Epithelial cell of esophagus (primary cell): ENCODE results near the gene NADSYN1.

Source experiments
- DNase-seq: peaks from one replicate; pipeline ENCODE4 v3.0.0; 2010; ENCODE audit warnings: low read depth
- H3K4me3 ChIP-seq: 2 replicates; pipeline ENCODE4 v1.5.1; 2011; ENCODE audit warnings: mild to moderate bottlenecking, low read length, control low read depth
- TF ChIP-seq, protein P1 (sequence below): IDR thresholded peaks from 2 replicates; pipeline ENCODE4 v1.5.1; 2011; ENCODE audit warnings: low read depth, mild to moderate bottlenecking, low read length, control low read depth, inconsistent platforms; ENCODE audit not compliant: insufficient read depth; ENCODE audit errors: missing control alignments

Gene NADSYN1

DNA sequence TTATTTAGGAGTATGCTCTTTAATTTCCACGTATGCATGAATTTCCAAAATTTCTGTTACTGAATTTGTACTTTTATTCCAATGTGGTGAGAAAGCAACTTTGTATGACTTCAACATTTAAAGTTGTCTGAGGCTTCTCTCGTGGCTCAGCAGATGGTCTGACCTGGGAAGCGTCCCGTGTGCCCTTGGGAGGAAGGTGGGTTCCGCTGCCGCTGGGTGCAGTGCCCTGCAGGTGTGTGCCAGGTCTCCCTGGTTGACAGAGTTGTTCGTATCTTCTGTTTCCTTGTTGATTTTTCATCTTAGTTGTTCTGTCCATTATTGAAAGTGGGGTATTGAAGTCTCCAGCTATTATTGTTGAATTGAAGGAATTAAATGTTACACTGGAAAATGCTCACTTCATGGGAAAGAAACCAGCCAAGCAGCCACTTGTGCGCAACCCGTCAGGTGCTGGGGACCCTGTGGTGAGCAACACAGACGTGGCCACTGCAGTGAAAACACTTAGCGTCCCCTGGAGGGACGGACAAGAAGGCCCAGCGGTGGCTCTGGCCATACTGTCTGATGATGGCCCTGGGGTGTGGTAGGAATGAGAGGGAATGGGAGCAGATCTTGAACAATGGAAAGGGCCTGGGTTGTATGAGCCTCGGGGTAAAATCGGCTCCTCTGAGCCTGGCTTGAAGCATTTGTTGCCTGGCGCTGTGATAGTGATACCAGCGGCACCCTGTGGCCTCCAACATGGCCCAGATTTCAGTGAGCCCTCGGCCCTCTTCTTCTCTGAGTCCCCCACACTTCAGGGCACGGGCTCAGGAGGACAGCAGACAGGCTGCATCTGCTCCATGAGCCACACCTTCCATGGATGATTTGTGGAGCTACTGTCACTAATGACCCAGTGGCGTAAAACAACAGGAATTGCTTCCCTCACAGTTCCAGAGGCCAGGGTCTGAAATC, 42.6 kb downstream of the NADSYN1 start:
- DNase-seq: no peak
- no peak overlapping the region for H3K4me3 ChIP-seq
- TF ChIP-seq, protein P1, sequence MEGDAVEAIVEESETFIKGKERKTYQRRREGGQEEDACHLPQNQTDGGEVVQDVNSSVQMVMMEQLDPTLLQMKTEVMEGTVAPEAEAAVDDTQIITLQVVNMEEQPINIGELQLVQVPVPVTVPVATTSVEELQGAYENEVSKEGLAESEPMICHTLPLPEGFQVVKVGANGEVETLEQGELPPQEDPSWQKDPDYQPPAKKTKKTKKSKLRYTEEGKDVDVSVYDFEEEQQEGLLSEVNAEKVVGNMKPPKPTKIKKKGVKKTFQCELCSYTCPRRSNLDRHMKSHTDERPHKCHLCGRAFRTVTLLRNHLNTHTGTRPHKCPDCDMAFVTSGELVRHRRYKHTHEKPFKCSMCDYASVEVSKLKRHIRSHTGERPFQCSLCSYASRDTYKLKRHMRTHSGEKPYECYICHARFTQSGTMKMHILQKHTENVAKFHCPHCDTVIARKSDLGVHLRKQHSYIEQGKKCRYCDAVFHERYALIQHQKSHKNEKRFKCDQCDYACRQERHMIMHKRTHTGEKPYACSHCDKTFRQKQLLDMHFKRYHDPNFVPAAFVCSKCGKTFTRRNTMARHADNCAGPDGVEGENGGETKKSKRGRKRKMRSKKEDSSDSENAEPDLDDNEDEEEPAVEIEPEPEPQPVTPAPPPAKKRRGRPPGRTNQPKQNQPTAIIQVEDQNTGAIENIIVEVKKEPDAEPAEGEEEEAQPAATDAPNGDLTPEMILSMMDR: no peak

GRCh38 chr11:71496421-71496820, 43.4 kb downstream of the NADSYN1 start:
- DNase-seq: no peak
- TF ChIP-seq, protein P1: no peak
- H3K4me3 ChIP-seq: no peak overlapping the region

- H3K4me3 ChIP-seq: no peak overlapping the region
- DNase-seq: no peak
- TF ChIP-seq, protein P1: no peak
These were observed 45.1 kb downstream of the NADSYN1 start for GRCh38 chr11:71498091-71498490.

DNA sequence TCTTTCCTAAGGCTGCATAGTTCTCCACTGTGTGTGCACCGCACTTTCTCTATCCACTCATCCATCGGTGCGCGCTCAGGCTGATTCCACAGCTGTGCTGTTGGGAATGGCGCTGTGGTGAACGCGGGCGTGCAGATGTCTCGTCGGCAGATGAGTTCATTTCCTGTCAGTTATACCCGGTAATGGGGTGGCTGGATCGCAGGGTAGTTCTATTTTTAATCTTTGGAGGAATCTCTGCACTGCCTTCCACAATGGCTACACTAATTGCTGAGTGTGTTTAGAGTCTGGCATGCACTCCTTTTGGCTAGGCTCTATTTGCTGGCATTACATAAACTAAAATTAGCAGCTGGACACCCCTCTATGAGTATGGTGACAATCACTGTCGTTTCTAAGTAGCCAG, 46.1 kb downstream of the NADSYN1 start:
- H3K4me3 ChIP-seq: no peak overlapping the region
- TF ChIP-seq, protein P1: no peak
- DNase-seq: no peak

- TF ChIP-seq, protein P1: no peak
- H3K4me3 ChIP-seq: no peak overlapping the region
- no peak for DNase-seq
These were observed 46.5 kb downstream of the NADSYN1 start for GRCh38 chr11:71499546-71499945.

- H3K4me3 ChIP-seq: no peak overlapping the region
These were observed 47.6 kb downstream of the NADSYN1 start for GRCh38 chr11:71500601-71501021.

More at GRCh38 chr11:71500601-71501021, 47.6 kb downstream of the NADSYN1 start:
- TF ChIP-seq, protein P1: no peak
- DNase-seq: no peak
